Kidney (tissue), 14 donors: Measurements from ENCODE around the gene OSBP2. TPM values are rescaled to one million over a fixed set of nuclear protein-coding genes. Genes with fewer than 3 reads are reported as not detected.

Experiments used
- DNase-seq, 5 donors: peaks; one replicate each; pipeline ENCODE4 v3.0.0-alpha.2; 2013 to 2020
- FAIRE-seq: peaks from 2 replicates; lab custom pipeline; 2012; peaks lifted over from hg19 to GRCh38; lab: Jason Lieb, UNC
- H3K27ac ChIP-seq, 2 donors: one replicate each; pipeline ENCODE4 v1.7.0; 2013; ENCODE audit warnings: low read depth in 2 of 2, low read length in 2 of 2, inconsistent platforms in 1 of 2
- H3K27me3 ChIP-seq: one replicate; pipeline ENCODE4 v1.7.1; 2013; ENCODE audit warnings: low read length, inconsistent platforms; ENCODE audit not compliant: control insufficient read depth, insufficient read depth
- H3K36me3 ChIP-seq, 3 donors: one replicate each; pipeline versions ENCODE4 v1.7.0 to v1.7.1; 2013; ENCODE audit warnings: low read length in 3 of 3, control low read depth in 1 of 3, inconsistent platforms in 1 of 3; ENCODE audit not compliant: insufficient read depth in 3 of 3, control insufficient read depth in 2 of 3
- H3K4me1 ChIP-seq, 3 donors: one replicate each; pipeline versions ENCODE4 v1.7.0 to v1.7.1; 2013; ENCODE audit warnings: low read length in 3 of 3, inconsistent platforms in 1 of 3, low read depth in 1 of 3; ENCODE audit not compliant: control insufficient read depth in 2 of 3, insufficient read depth in 2 of 3
- H3K4me3 ChIP-seq, 3 donors: one replicate each; pipeline versions ENCODE4 v1.7.0 to v1.8.1; 2013; ENCODE audit warnings: low read length in 3 of 3, control low read depth in 1 of 3, inconsistent platforms in 1 of 3
- H3K9ac ChIP-seq, 3 donors: one replicate each; pipeline versions ENCODE4 v1.7.0 to v1.7.1; 2013; ENCODE audit warnings: low read length in 3 of 3, control low read depth in 1 of 3, inconsistent platforms in 1 of 3
- H3K9me3 ChIP-seq, 3 donors: one replicate each; pipeline versions ENCODE4 v1.7.0 to v1.7.1; 2013; ENCODE audit warnings: low read length in 3 of 3, control low read depth in 1 of 3, inconsistent platforms in 1 of 3; ENCODE audit not compliant: control insufficient read depth in 2 of 3, insufficient read depth in 1 of 3
- CTCF ChIP-seq: IDR thresholded peaks from 3 replicates; pipeline ENCODE4 v1.5.1; 2012; ENCODE audit warnings: mild to moderate bottlenecking, moderate library complexity, borderline replicate concordance; ENCODE audit not compliant: insufficient read depth; ENCODE audit errors: extremely low read depth
- intact Hi-C: fragments of 100-400 bp; cut with DNase I; formaldehyde crosslinking; loops from one replicate; pipeline ENCODE4 v1.11.1; 2022
- polyA plus RNA-seq: library from polyadenylated mRNA; stranded (reverse); fragments of 350-450 nt; fragmentation: Illumina TruSeq; extraction: RNeasy Lipid Tissue Mini Kit (QIAGEN cat#74804); gene quantifications from one replicate; pipeline ENCODE4 v1.2.3, GENCODE V29; 2014; ENCODE audit warnings: low read depth, low replicate concordance; ENCODE audit not compliant: insufficient read depth
- total RNA-seq: library from RNA; stranded (reverse); fragmentation: NEBNext Ultra II Directional; extraction: Animal tissue kit (Norgen Biotek cat#: 25700); gene quantifications from one replicate; pipeline ENCODE4 v1.2.1, GENCODE V29; 2021
- donor health status: control.
- donor health status: control.
- donor health status: control.
- donor health status: control.
- donor health status: control.
- donor health status: DM: yes; HTN: yes; CAD: no.
- donor health status: Normal renal cell carcinoma (clear cell type).

Gene OSBP2
- total and polyA plus RNA-seq, 2 donors from 2014 or later: 3.4 to 4.0 TPM

- no peak for FAIRE-seq
- intact Hi-C loops: no loop called here
- Histone ChIP-seq H3K27ac (no peak overlapping the region), H3K9ac (no peak overlapping the region), H3K4me3 (no peak overlapping the region), H3K36me3 (no peaks in the 10 kb centered on the region), H3K27me3 (peaks cover 8% of the 10 kb centered on the region), H3K9me3 (no peaks in the 10 kb centered on the region), H3K4me1 (peaks cover 0 to 10% (median 0%) of the 10 kb centered on the region in 3 donors)
- no peak for TF ChIP-seq CTCF
- no peak for DNase-seq
Measured at GRCh38 chr22:30804626-30805025, 110.0 kb downstream of the OSBP2 start.

- DNase-seq: peak in 2 of 5 donors; percentile 13 to 17
- no peak for TF ChIP-seq CTCF
- intact Hi-C loops: no loop called here
- H3K36me3 ChIP-seq: no peaks in the 10 kb centered on the region
- peaks cover 0 to 10% (median 0%) of the 10 kb centered on the region in 3 donors for H3K4me1 ChIP-seq
- H3K4me3 ChIP-seq: no peak overlapping the region
- no peak for FAIRE-seq
- no peak overlapping the region for H3K9ac ChIP-seq
- no peak overlapping the region for H3K27ac ChIP-seq
- peaks cover 8% of the 10 kb centered on the region for H3K27me3 ChIP-seq
- H3K9me3 ChIP-seq: no peaks in the 10 kb centered on the region
Measured at GRCh38 chr22:30806391-30806861, 111.8 kb downstream of the OSBP2 start.

GRCh38 chr22:30809086-30809485 lies 114.4 kb downstream of the OSBP2 start:
- FAIRE-seq: no peak
- no peak for TF ChIP-seq CTCF
- no peak overlapping the region for H3K4me3 ChIP-seq
- no peaks in the 10 kb centered on the region for H3K36me3 ChIP-seq
- DNase-seq: peak in 1 of 5 donors; percentile 1
- H3K9ac ChIP-seq: no peak overlapping the region
- no peaks in the 10 kb centered on the region for H3K4me1 ChIP-seq
- intact Hi-C loops: no loop called here
- H3K27me3 ChIP-seq: peaks cover 3% of the 10 kb centered on the region
- H3K27ac ChIP-seq: no peak overlapping the region
- no peaks in the 10 kb centered on the region for H3K9me3 ChIP-seq

GRCh38 chr22:30810105-30810504 lies 115.4 kb downstream of the OSBP2 start:
- Histone ChIP-seq H3K4me1 (no peaks in the 10 kb centered on the region), H3K9ac (no peak overlapping the region), H3K9me3 (no peaks in the 10 kb centered on the region), H3K4me3 (no peak overlapping the region), H3K27ac (no peak overlapping the region), H3K27me3 (no peaks in the 10 kb centered on the region), H3K36me3 (no peaks in the 10 kb centered on the region)
- FAIRE-seq (no peak), DNase-seq (peak in 1 of 5 donors; percentile 6)
- intact Hi-C loops: no loop called here
- no peak for TF ChIP-seq CTCF
